ENCODE data around the gene VASN.

The VASN gene

GRCh38 chr16:4407543-4408322, 36.1 kb downstream of the VASN start:
- no peak for TF ChIP-seq CTCF (IDR thresholded peaks at IDR 0.05; ENCODE audit: low read depth, low read length)
- no peak overlapping the region for H3K4me3 ChIP-seq (ENCODE audit: low read depth, low read length)
- H3K36me3 ChIP-seq = peaks cover 7% of the 10 kb centered on the region; the same call in 1 of the 2 replicates
- H3K9me3 ChIP-seq = no peaks in the 10 kb centered on the region
- no peak for DNase-seq
- H3K27me3 ChIP-seq = no peaks in the 10 kb centered on the region
- H3K4me1 ChIP-seq = peaks cover 3% of the 10 kb centered on the region; the same call in 1 of the 2 replicates

- Histone ChIP-seq H3K4me1 (peaks cover 3% of the 10 kb centered on the region; the same call in 1 of the 2 replicates), H3K36me3 (peaks cover under 1% of the 10 kb centered on the region; the same call in 1 of the 2 replicates)
These were observed 36.7 kb downstream of the VASN start for GRCh38 chr16:4408323-4408690.

GRCh38 chr16:4409081-4409932, 37.7 kb downstream of the VASN start:
- TF ChIP-seq CTCF (IDR thresholded peaks at IDR 0.05; ENCODE audit: low read depth, low read length) = peak; percentile 14; the same call in 1 of the 2 replicates
- H3K9me3 ChIP-seq = no peaks in the 10 kb centered on the region
- no peak for DNase-seq
- no peaks in the 10 kb centered on the region; the same call in 1 of the 2 replicates for H3K36me3 ChIP-seq
- H3K27me3 ChIP-seq = no peaks in the 10 kb centered on the region
- H3K4me3 ChIP-seq (ENCODE audit: low read depth, low read length) = no peak overlapping the region
- peaks cover 3% of the 10 kb centered on the region; the same call in 1 of the 2 replicates for H3K4me1 ChIP-seq

More at GRCh38 chr16:4408323-4408690, 36.7 kb downstream of the VASN start:
- no peaks in the 10 kb centered on the region for H3K27me3 ChIP-seq
- TF ChIP-seq CTCF (IDR thresholded peaks at IDR 0.05; ENCODE audit: low read depth, low read length) = no peak
- DNase-seq = no peak
- H3K4me3 ChIP-seq (ENCODE audit: low read depth, low read length) = no peak overlapping the region
- no peaks in the 10 kb centered on the region for H3K9me3 ChIP-seq

- H3K36me3 ChIP-seq = no peaks in the 10 kb centered on the region
- peaks cover 3% of the 10 kb centered on the region; the same call in 1 of the 2 replicates for H3K4me1 ChIP-seq
- DNase-seq = peak; percentile 88
- H3K4me3 ChIP-seq (ENCODE audit: low read depth, low read length) = no peak overlapping the region
- no peaks in the 10 kb centered on the region for H3K27me3 ChIP-seq
- no peak for TF ChIP-seq CTCF (IDR thresholded peaks at IDR 0.05; ENCODE audit: low read depth, low read length)
- H3K9me3 ChIP-seq = no peaks in the 10 kb centered on the region
These were observed 38.9 kb downstream of the VASN start for GRCh38 chr16:4410335-4411075.

- Histone ChIP-seq H3K9me3 (no peaks in the 10 kb centered on the region), H3K4me1 (peaks cover 3% of the 10 kb centered on the region; the same call in 1 of the 2 replicates), H3K4me3 (ENCODE audit: low read depth, low read length) (no peak overlapping the region), H3K36me3 (no peaks in the 10 kb centered on the region), H3K27me3 (no peaks in the 10 kb centered on the region)
- no peak for DNase-seq
- TF ChIP-seq CTCF (IDR thresholded peaks at IDR 0.05; ENCODE audit: low read depth, low read length) = no peak
These were observed 40.0 kb downstream of the VASN start for GRCh38 chr16:4411684-4412083.

Data from BE2C (cell line).